ENCODE measurements around the gene HK1.
"Not testable (repeated sequence)": the region's sequence is repeated elsewhere in the genome, so short reads cannot be mapped to it uniquely, and the experiment has no call there.

The HK1 gene

GRCh38 chr10:69325637-69326523 lies 47.6 kb downstream of the HK1 start:
- H3K36me3 ChIP-seq (ENCODE audit: control insufficient read depth, insufficient read depth, low read length); H3K9ac ChIP-seq (ENCODE audit: low read length); H3K27me3 ChIP-seq (ENCODE audit: control insufficient read depth, insufficient read depth, low read length); H3K4me3 ChIP-seq (ENCODE audit: low read length): not testable (repeated sequence)
- Histone ChIP-seq H3K27ac (ENCODE audit: low read depth, low read length) (peak overlapping the region; percentile 15), H3K4me1 (ENCODE audit: control insufficient read depth, insufficient read depth, low read length) (peaks cover 11% of the 10 kb centered on the region)

DNA sequence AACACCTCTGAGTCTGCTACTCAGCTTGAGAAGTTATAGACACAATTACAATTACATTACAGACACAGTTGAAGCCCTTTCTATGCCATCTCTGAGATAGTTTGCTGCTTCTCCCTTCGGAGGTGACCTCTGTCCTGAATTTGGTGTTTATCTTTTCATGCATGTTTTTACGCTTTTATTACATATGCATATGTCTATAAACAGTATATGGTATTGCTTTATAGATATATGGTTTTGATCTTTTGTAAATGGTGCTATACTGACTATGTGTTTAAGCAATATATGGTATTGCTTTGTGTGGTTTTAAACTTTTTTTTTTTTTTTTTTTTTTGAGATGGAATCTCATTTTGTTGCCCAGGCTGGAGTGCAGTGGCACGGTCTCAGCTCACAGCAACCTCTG lies 48.4 kb downstream of the HK1 start:
- H3K27me3 ChIP-seq (ENCODE audit: control insufficient read depth, insufficient read depth, low read length), result no peaks in the 10 kb centered on the region
- H3K4me1 ChIP-seq (ENCODE audit: control insufficient read depth, insufficient read depth, low read length), result peaks cover 11% of the 10 kb centered on the region
- H3K27ac ChIP-seq (ENCODE audit: low read depth, low read length), result peak overlapping the region; percentile 15
- no peaks in the 10 kb centered on the region for H3K36me3 ChIP-seq (ENCODE audit: control insufficient read depth, insufficient read depth, low read length)
- H3K9ac ChIP-seq (ENCODE audit: low read length), result no peak overlapping the region
- H3K4me3 ChIP-seq (ENCODE audit: low read length), result no peak overlapping the region

- H3K4me1 ChIP-seq (ENCODE audit: control insufficient read depth, insufficient read depth, low read length), result peaks cover 15% of the 10 kb centered on the region
- H3K9ac ChIP-seq (ENCODE audit: low read length), result no peak overlapping the region
- H3K27ac ChIP-seq (ENCODE audit: low read depth, low read length), result peak overlapping the region; percentile 94
- no peaks in the 10 kb centered on the region for H3K36me3 ChIP-seq (ENCODE audit: control insufficient read depth, insufficient read depth, low read length)
- H3K4me3 ChIP-seq (ENCODE audit: low read length), result peak overlapping the region; percentile 63
- H3K27me3 ChIP-seq (ENCODE audit: control insufficient read depth, insufficient read depth, low read length), result no peaks in the 10 kb centered on the region
These were observed 49.4 kb downstream of the HK1 start for GRCh38 chr10:69327463-69328379.

DNA sequence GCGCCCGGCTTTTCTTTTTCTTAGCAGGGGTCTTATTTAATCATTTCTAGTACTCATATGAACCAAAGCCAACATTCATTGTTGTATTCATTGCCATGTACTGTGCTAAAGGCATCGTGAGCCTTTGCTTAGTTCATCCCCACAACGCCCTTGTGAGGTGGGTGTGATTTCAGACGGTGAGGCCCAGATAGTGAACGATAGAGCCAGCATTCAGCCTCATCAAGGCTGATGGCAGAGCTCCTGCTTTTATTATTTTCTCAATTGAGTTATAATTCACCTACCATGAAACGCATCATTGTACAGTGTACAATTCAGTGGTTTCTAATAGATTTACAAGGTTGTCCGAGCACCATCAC lies 50.1 kb downstream of the HK1 start:
- Histone ChIP-seq H3K4me1 (ENCODE audit: control insufficient read depth, insufficient read depth, low read length) (peaks cover 21% of the 10 kb centered on the region), H3K27me3 (ENCODE audit: control insufficient read depth, insufficient read depth, low read length) (no peaks in the 10 kb centered on the region), H3K36me3 (ENCODE audit: control insufficient read depth, insufficient read depth, low read length) (no peaks in the 10 kb centered on the region), H3K4me3 (ENCODE audit: low read length) (peak overlapping the region; percentile 63), H3K27ac (ENCODE audit: low read depth, low read length) (peak overlapping the region; percentile 94), H3K9ac (ENCODE audit: low read length) (no peak overlapping the region)

DNA sequence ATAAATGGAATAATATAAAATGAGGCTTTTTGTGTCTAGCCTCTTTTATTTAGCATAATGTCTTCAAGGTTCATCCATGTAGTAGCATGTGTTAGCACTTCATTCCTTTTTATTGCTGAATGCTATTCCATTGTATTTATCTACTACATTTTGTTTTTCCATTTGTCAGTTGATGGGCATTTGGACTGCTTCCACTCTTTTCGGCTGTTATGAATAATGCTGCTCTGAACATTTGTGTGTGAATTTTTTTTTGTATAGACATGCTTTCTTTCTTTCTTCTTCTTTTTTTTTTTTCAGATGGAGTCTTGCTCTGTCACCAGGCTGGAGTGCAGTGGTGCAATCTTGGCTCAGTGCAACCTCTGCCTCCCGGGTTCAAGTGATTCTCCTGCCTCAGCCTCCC lies 50.6 kb downstream of the HK1 start:
- not testable (repeated sequence) for H3K36me3 ChIP-seq (ENCODE audit: control insufficient read depth, insufficient read depth, low read length); H3K9ac ChIP-seq (ENCODE audit: low read length); H3K4me3 ChIP-seq (ENCODE audit: low read length); H3K27me3 ChIP-seq (ENCODE audit: control insufficient read depth, insufficient read depth, low read length)
- peak overlapping the region; percentile 94 for H3K27ac ChIP-seq (ENCODE audit: low read depth, low read length)
- peaks cover 24% of the 10 kb centered on the region for H3K4me1 ChIP-seq (ENCODE audit: control insufficient read depth, insufficient read depth, low read length)

DNA sequence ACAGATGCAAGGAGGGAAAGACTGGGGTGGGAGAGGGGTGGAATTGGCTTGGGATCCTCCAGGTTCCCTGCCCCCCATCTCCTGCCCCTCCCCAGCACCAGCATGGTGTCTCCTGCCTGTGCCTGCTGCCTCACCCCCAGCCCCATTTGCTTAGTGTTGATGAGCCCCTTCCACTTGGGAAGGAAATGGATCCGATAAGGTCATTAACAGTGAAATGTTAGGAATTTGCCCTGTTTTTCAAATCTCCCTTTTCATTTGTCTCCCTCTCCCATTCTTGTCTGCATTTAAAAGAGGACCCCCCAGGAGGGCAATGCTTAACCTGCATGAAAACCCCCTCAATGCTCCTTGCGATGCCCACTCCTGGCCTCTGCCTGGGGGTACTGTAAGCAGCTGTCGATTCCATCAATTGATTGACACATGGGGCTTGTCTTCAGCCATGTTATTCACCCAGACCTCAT lies 51.5 kb downstream of the HK1 start:
- no peak overlapping the region for H3K4me3 ChIP-seq (ENCODE audit: low read length)
- no peaks in the 10 kb centered on the region for H3K27me3 ChIP-seq (ENCODE audit: control insufficient read depth, insufficient read depth, low read length)
- peaks cover 26% of the 10 kb centered on the region for H3K4me1 ChIP-seq (ENCODE audit: control insufficient read depth, insufficient read depth, low read length)
- no peaks in the 10 kb centered on the region for H3K36me3 ChIP-seq (ENCODE audit: control insufficient read depth, insufficient read depth, low read length)
- no peak overlapping the region for H3K9ac ChIP-seq (ENCODE audit: low read length)
- peak overlapping the region; percentile 41 for H3K27ac ChIP-seq (ENCODE audit: low read depth, low read length)

GRCh38 chr10:69331161-69331560 lies 52.9 kb downstream of the HK1 start:
- Histone ChIP-seq H3K36me3 (ENCODE audit: control insufficient read depth, insufficient read depth, low read length) (no peaks in the 10 kb centered on the region), H3K27me3 (ENCODE audit: control insufficient read depth, insufficient read depth, low read length) (no peaks in the 10 kb centered on the region), H3K4me1 (ENCODE audit: control insufficient read depth, insufficient read depth, low read length) (peaks cover 28% of the 10 kb centered on the region), H3K4me3 (ENCODE audit: low read length) (no peak overlapping the region), H3K9ac (ENCODE audit: low read length) (no peak overlapping the region), H3K27ac (ENCODE audit: low read depth, low read length) (no peak overlapping the region)

DNA sequence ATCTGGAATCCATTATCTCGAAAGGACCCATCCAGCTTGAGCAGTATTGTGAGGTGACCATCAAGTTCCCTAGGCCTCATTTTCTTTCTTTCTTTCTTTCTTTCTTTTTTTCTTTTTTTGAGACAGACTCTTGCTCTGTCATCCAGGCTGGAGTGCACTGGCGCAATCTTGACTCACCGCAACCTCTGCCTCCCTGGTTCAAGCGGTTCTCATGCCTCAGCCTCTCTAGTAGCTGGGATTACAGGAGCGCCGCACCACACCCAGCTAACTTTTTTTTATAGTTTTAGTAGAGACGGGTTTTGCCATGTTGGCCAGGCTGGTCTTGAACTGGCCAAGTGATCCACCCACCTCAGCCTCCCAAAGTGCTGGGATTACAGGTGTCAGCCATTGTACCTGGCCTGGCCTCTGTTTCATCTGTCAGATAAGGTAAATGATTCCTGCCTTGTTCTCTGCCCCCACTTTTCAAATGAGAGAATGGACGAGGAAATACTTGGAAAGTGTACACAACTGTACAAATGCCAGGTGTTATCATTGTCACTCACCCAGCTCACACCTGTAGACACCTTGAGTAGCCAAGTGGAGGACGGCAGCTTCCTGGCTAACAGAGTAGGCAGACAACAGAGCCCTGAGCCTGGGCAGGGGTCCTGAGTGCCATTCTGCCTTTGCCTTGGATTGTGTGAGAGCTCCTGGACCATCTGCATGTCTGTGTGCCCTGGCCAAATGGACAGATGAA lies 54.1 kb downstream of the HK1 start:
- Histone ChIP-seq H3K9ac (ENCODE audit: low read length) (no peak overlapping the region), H3K27ac (ENCODE audit: low read depth, low read length) (peak overlapping the region; percentile 83), H3K4me3 (ENCODE audit: low read length) (no peak overlapping the region), H3K27me3 (ENCODE audit: control insufficient read depth, insufficient read depth, low read length) (no peaks in the 10 kb centered on the region), H3K4me1 (ENCODE audit: control insufficient read depth, insufficient read depth, low read length) (peaks cover 31% of the 10 kb centered on the region), H3K36me3 (ENCODE audit: control insufficient read depth, insufficient read depth, low read length) (no peaks in the 10 kb centered on the region)

- Histone ChIP-seq H3K27me3 (ENCODE audit: control insufficient read depth, insufficient read depth, low read length) (no peaks in the 10 kb centered on the region), H3K27ac (ENCODE audit: low read depth, low read length) (peak overlapping the region; percentile 83), H3K4me3 (ENCODE audit: low read length) (no peak overlapping the region), H3K36me3 (ENCODE audit: control insufficient read depth, insufficient read depth, low read length) (no peaks in the 10 kb centered on the region), H3K9ac (ENCODE audit: low read length) (no peak overlapping the region), H3K4me1 (ENCODE audit: control insufficient read depth, insufficient read depth, low read length) (peaks cover 27% of the 10 kb centered on the region)
These were observed 54.9 kb downstream of the HK1 start for GRCh38 chr10:69333205-69333604.

GRCh38 chr10:69333865-69334301 lies 55.6 kb downstream of the HK1 start:
- H3K9ac ChIP-seq (ENCODE audit: low read length); H3K36me3 ChIP-seq (ENCODE audit: control insufficient read depth, insufficient read depth, low read length); H3K27me3 ChIP-seq (ENCODE audit: control insufficient read depth, insufficient read depth, low read length); H3K4me3 ChIP-seq (ENCODE audit: low read length): not testable (repeated sequence)
- peak overlapping the region; percentile 83 for H3K27ac ChIP-seq (ENCODE audit: low read depth, low read length)
- peaks cover 28% of the 10 kb centered on the region for H3K4me1 ChIP-seq (ENCODE audit: control insufficient read depth, insufficient read depth, low read length)

GRCh38 chr10:69334302-69335062 lies 56.2 kb downstream of the HK1 start:
- Histone ChIP-seq H3K4me3 (ENCODE audit: low read length) (no peak overlapping the region), H3K9ac (ENCODE audit: low read length) (no peak overlapping the region), H3K27me3 (ENCODE audit: control insufficient read depth, insufficient read depth, low read length) (no peaks in the 10 kb centered on the region), H3K27ac (ENCODE audit: low read depth, low read length) (peak overlapping the region; percentile 83), H3K36me3 (ENCODE audit: control insufficient read depth, insufficient read depth, low read length) (no peaks in the 10 kb centered on the region), H3K4me1 (ENCODE audit: control insufficient read depth, insufficient read depth, low read length) (peaks cover 30% of the 10 kb centered on the region)
